GM13976 (cell line): ENCODE measurements around the gene TM4SF4.

Source experiments
- DNase-seq: peaks from one replicate; pipeline ENCODE4 v3.0.0; 2012; ENCODE audit warnings: low spot score
- CTCF ChIP-seq: IDR thresholded peaks from 2 replicates; pipeline ENCODE4 v1.5.1; 2012; ENCODE audit warnings: borderline replicate concordance, mild to moderate bottlenecking; ENCODE audit not compliant: insufficient read depth; ENCODE audit errors: extremely low read depth, missing control alignments, control extremely low read depth
- in situ Hi-C: fragments of 300-500 bp; cut with MboI; formaldehyde crosslinking; loops from one replicate; pipeline ENCODE4 v1.12.0; 2022; ENCODE audit warnings: low sequenced_read_pairs, mixed read lengths, inconsistent platforms; ENCODE audit not compliant: unreplicated experiment

The TM4SF4 gene

GRCh38 chr3:149468504-149469212, 5.8 kb upstream of the TM4SF4 start:
- no peak for TF ChIP-seq CTCF
- no peak for DNase-seq
- in situ Hi-C loops = no loop called here

- in situ Hi-C loops = no loop called here
- DNase-seq = no peak
- no peak for TF ChIP-seq CTCF
Measured at GRCh38 chr3:149470381-149470780, 4.1 kb upstream of the TM4SF4 start.

- no peak for DNase-seq
- in situ Hi-C loops = no loop called here
- TF ChIP-seq CTCF = no peak
Measured at GRCh38 chr3:149472030-149472797, 2.3 kb upstream of the TM4SF4 start.

- DNase-seq = no peak
Measured at GRCh38 chr3:149473357-149474249, 894 bp upstream of the TM4SF4 start.

GRCh38 chr3:149475451-149476060, 1.1 kb downstream of the TM4SF4 start:
- TF ChIP-seq CTCF = no peak
- no peak for DNase-seq
- in situ Hi-C loops = loop anchor here (25.0 kb wide), 2 partner anchors 363 to 513 kb away; no protein-coding TSS in a partner anchor

More at GRCh38 chr3:149473357-149474249, 894 bp upstream of the TM4SF4 start:
- no peak for TF ChIP-seq CTCF
- in situ Hi-C loops = no loop called here

GRCh38 chr3:149476225-149476624, 1.7 kb downstream of the TM4SF4 start:
- in situ Hi-C loops = loop anchor here (25.0 kb wide), 2 partner anchors 364 to 514 kb away; no protein-coding TSS in a partner anchor
- DNase-seq = no peak
- TF ChIP-seq CTCF = no peak
